Neural cell (in vitro differentiated cells): ENCODE data around the gene SETBP1.

Source experiments
- EP300 ChIP-seq: fragments of 450-650 bp; conservative IDR thresholded peaks from 2 replicates; pipeline ENCODE4 v1.6.1; 2014; ENCODE audit warnings: antibody characterized with exemption, mild to moderate bottlenecking, moderate library complexity; ENCODE audit not compliant: poor library complexity, severe bottlenecking
- EZH2 ChIP-seq: fragments of 200-600, 300-800 bp; shearing (Covaris generic), sonication (generic); IDR thresholded peaks from 2 replicates; pipeline ENCODE4 v1.6.1; 2014; ENCODE audit warnings: antibody characterized with exemption, low read length, borderline replicate concordance, mild to moderate bottlenecking; ENCODE audit not compliant: insufficient read depth, poor library complexity, severe bottlenecking
- MXI1 ChIP-seq: fragments of 450-650 bp; conservative IDR thresholded peaks from 2 replicates; pipeline ENCODE4 v1.6.1; 2014; ENCODE audit warnings: antibody characterized with exemption, mild to moderate bottlenecking; ENCODE audit not compliant: poor library complexity, severe bottlenecking
- POLR2AphosphoS5 ChIP-seq: IDR thresholded peaks from 2 replicates; pipeline ENCODE4 v1.6.1; 2012
- RAD21 ChIP-seq: fragments of 450-650 bp; conservative IDR thresholded peaks from 2 replicates; pipeline ENCODE4 v1.6.1; 2014; ENCODE audit warnings: antibody characterized with exemption, mild to moderate bottlenecking, moderate library complexity
- SMC3 ChIP-seq: fragments of 450-650 bp; conservative IDR thresholded peaks from 2 replicates; pipeline ENCODE4 v1.6.1; 2014; ENCODE audit warnings: antibody characterized with exemption, mild to moderate bottlenecking, moderate library complexity; ENCODE audit not compliant: poor library complexity
- TAF1 ChIP-seq: IDR thresholded peaks from 2 replicates; pipeline ENCODE4 v1.6.1; 2012; ENCODE audit warnings: low read depth
- TF ChIP-seq, protein P1 (sequence below): fragments of 450-650 bp; IDR thresholded peaks from 2 replicates; pipeline ENCODE4 v1.5.1; 2014; ENCODE audit warnings: antibody characterized with exemption, mild to moderate bottlenecking, moderate library complexity; ENCODE audit not compliant: poor library complexity, severe bottlenecking
- TF ChIP-seq, protein P2 (sequence below): IDR thresholded peaks from 2 replicates; pipeline ENCODE4 v1.6.1; 2012; ENCODE audit warnings: borderline replicate concordance

DNA sequence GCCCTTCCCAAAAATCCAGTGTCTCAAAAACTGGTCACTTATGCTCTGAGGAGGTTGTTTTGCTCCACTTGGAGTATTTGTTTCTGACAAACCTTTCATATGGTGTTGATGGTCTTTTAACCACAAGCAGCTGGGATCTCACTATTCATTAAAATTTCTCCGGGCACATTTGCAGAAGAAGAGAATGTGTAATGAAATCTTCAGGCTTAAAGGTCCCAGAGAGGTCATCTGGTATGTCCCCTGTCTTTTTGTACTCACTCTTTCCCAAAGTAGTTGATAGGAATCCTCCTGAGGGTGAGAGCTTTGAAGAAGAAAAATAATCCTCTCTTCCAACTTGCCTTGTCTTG lies 430.8 kb downstream of the SETBP1 start:
- TF ChIP-seq, protein P1, sequence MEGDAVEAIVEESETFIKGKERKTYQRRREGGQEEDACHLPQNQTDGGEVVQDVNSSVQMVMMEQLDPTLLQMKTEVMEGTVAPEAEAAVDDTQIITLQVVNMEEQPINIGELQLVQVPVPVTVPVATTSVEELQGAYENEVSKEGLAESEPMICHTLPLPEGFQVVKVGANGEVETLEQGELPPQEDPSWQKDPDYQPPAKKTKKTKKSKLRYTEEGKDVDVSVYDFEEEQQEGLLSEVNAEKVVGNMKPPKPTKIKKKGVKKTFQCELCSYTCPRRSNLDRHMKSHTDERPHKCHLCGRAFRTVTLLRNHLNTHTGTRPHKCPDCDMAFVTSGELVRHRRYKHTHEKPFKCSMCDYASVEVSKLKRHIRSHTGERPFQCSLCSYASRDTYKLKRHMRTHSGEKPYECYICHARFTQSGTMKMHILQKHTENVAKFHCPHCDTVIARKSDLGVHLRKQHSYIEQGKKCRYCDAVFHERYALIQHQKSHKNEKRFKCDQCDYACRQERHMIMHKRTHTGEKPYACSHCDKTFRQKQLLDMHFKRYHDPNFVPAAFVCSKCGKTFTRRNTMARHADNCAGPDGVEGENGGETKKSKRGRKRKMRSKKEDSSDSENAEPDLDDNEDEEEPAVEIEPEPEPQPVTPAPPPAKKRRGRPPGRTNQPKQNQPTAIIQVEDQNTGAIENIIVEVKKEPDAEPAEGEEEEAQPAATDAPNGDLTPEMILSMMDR = no peak
- TF ChIP-seq EZH2 = no peak
- no peak for TF ChIP-seq POLR2AphosphoS5
- TF ChIP-seq EP300 = no peak
- TF ChIP-seq, protein P2, sequence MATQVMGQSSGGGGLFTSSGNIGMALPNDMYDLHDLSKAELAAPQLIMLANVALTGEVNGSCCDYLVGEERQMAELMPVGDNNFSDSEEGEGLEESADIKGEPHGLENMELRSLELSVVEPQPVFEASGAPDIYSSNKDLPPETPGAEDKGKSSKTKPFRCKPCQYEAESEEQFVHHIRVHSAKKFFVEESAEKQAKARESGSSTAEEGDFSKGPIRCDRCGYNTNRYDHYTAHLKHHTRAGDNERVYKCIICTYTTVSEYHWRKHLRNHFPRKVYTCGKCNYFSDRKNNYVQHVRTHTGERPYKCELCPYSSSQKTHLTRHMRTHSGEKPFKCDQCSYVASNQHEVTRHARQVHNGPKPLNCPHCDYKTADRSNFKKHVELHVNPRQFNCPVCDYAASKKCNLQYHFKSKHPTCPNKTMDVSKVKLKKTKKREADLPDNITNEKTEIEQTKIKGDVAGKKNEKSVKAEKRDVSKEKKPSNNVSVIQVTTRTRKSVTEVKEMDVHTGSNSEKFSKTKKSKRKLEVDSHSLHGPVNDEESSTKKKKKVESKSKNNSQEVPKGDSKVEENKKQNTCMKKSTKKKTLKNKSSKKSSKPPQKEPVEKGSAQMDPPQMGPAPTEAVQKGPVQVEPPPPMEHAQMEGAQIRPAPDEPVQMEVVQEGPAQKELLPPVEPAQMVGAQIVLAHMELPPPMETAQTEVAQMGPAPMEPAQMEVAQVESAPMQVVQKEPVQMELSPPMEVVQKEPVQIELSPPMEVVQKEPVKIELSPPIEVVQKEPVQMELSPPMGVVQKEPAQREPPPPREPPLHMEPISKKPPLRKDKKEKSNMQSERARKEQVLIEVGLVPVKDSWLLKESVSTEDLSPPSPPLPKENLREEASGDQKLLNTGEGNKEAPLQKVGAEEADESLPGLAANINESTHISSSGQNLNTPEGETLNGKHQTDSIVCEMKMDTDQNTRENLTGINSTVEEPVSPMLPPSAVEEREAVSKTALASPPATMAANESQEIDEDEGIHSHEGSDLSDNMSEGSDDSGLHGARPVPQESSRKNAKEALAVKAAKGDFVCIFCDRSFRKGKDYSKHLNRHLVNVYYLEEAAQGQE = no peak
- TF ChIP-seq TAF1 = no peak
- no peak for TF ChIP-seq RAD21
- no peak for TF ChIP-seq SMC3
- TF ChIP-seq MXI1 = no peak
